G401.6 (cell line): ENCODE measurements around the gene ZMIZ1.

ENCODE experiments used
- FAIRE-seq: peaks from 2 replicates; lab custom pipeline; 2012; peaks lifted over from hg19 to GRCh38; lab: Jason Lieb, UNC

The ZMIZ1 gene

DNA sequence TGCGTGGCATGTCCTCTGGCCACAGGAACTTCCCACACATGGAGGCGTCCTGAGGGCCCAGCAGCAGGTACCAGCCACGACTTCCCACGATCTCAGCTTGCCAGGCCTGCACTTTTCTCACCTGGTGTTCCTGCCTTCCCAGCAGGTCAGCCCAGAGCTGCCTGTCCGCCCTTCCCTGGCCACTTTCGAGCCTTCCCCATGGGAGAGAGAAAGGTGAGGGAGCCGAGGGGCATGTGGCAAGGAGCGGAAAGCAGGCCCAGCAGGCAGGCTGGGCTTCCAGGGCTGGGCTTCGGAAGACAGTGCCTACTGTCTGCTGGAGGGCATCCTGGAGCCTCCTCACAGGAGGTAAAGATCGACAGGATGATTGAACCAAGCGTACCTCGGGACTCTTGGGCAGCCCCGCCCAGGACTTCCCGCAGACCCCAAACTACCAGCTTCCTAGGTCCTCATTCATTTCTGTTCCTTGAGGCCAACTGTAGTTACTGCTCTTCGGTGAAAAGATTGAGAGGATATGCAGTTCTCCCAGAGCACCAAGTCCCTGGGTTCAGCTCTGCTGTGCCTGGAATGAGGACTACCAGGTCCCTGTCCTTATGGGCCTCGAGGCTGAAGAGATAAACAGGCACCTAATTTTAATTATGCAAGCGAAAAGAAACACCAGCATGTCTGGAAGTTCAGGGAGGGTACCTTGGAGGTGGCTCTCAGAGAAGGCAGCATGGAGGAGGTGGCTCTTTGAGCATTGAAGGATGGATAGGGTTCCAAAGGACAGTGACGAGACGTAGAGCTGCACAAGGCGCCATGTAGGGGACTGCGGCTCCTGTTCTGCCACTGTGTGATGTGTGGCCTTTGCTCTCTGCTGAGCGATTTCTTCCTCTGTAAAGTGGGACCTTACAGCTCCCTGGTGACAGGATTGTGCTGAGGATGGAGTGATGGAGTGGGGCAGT, 87.8 kb downstream of the ZMIZ1 start:
- no peak for FAIRE-seq

DNA sequence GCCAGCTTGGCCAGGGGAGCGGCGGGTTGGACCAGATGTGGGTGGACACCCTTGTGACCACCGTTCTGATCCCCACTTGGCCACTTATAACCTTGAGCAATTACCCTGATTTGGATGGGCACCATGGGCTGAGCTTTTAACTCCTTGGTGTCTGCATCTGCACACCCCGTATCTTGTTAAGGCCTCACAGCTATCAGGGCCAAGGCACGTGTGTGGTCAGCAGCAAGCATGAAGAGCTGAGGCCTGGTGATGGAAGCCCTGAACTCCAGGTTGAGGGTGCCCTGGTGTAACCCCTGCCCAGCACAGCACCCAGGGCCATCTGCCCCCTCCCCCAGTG, 89.2 kb downstream of the ZMIZ1 start:
- FAIRE-seq = no peak

DNA sequence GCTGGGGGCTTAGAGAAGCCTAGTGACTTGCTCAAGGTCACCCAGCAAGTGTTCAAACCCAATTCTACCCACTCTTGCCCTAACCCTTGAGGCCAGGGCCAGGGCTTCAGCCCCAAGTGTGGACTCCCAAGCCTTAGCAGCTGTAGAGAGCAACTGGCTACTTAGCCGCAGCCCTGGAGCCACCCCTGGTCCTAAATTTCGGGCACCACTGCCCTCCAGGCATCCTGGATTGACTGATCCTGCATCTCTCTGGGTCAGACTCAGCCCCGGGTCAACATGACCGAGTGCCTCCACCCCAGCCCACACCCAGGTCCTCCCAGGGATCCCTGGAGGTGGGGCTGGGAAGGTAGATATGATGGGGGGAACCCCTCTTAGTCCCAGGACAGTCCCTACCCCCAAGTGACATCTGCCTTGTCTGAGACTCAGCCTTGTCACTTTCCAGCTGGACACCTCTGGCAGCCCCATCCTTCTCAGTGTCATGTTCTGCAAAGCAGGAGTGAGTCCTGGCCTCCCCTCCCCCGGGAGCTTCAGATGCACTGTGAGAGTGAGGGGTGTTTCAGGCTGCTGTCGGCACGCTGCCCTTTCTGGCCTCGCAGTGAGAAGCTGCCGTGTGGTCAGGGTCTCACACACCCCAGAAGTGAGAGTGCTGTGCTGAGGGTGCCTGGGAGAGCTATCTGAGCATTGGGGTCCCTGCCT, 89.8 kb downstream of the ZMIZ1 start:
- no peak for FAIRE-seq

DNA sequence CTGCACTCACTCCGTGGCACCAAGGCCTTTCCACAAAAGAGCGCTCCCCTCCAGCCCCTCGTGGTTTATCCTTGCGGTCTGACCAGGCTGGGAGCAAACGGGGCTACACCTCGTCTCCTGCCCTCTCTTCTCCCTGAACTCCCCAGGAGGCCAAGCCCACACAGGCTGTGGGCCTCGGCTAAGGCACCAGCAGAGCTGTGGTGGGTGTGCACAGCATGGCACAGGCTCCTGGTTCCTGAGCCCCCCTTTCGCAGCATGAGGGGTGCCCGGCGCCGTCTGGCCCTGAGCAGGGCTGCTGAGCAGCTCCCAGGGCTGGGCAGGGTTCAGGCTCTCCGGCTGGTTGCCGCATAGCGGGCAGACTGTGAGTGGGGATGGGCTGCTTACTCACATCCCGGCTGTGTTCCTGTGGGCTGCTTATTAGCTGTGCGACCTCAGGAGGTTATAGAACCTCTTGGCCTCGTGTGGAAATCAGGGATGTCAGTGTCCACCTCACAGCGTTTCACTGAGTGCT, 90.4 kb downstream of the ZMIZ1 start:
- FAIRE-seq = no peak

DNA sequence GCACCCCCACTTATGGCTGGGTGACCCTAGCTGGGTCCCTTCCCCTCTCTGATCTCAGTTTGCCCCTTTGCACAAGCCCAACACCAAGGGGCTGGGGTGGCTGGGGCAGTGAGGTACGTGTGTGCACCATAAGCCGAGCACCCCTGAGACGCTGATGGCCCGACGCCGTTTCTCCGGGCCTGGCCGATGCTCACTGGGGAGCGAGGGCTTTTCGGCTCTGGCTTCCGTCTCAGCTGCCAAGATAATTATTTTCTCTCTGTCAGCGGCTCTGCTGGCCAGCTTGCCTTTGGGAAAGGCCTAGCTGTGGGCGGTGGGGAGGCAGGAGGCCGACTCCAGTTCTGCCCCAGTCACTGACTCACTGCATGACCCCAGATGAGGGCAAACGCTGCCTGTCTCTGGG, 91.0 kb downstream of the ZMIZ1 start:
- FAIRE-seq = no peak

DNA sequence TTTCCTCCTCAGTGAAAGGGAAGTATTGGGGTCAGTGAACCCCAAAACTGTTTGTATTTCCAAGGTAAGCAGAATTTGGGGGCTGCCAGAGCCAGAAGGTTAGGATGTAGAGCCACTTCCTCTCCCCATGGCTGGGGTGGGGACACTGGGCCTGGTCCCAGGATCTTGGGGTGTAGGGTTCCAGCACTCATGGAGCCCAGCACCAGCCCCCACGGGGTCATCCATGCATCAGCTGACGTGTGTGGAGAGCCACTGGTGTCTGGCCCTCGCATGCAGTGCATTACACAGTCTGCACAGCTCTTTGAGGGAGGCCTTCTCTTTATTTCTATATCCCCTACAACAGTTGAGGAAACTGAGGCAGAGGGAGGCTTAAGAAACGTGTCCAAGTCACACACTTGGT, 91.4 kb downstream of the ZMIZ1 start:
- FAIRE-seq = no peak

DNA sequence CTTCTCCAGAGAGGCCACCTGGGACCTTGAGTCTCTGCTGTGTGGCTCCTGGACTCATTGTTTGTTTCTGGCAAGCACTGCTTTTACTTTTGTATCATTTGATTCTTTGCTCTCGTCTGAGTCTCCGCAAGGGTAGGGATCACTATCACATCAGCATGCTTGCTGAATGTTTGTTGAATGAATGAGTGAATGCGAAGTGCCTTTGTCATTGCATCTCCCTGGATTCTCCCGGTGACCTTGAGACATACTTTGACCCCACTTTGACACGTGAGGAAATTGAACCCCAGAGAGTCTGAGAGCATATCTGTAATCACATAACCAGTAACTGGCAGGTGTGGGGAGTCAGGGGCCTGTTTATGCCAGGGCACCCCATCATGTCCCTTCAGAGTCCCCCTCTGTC, 92.8 kb downstream of the ZMIZ1 start:
- no peak for FAIRE-seq

DNA sequence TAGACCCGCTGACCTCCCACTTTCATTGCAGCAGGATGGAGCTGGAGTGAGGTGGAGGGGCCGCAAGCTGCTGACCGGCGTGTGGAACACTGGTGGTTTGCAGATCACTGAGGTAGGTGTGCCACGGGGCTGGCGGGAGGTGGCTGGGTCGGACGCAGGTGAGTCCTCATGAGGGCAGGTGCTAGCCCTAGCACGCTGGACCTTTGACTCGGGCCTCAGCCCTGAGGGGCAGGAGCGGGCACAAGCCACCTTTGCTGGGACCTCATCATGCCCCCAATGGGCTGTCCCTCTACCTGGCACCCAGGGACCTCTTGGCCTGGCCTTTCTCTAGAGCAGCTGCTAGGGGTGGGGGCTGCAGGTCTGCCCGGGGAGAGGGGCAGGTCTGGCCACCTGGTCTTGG, 93.3 kb downstream of the ZMIZ1 start:
- FAIRE-seq = no peak

DNA sequence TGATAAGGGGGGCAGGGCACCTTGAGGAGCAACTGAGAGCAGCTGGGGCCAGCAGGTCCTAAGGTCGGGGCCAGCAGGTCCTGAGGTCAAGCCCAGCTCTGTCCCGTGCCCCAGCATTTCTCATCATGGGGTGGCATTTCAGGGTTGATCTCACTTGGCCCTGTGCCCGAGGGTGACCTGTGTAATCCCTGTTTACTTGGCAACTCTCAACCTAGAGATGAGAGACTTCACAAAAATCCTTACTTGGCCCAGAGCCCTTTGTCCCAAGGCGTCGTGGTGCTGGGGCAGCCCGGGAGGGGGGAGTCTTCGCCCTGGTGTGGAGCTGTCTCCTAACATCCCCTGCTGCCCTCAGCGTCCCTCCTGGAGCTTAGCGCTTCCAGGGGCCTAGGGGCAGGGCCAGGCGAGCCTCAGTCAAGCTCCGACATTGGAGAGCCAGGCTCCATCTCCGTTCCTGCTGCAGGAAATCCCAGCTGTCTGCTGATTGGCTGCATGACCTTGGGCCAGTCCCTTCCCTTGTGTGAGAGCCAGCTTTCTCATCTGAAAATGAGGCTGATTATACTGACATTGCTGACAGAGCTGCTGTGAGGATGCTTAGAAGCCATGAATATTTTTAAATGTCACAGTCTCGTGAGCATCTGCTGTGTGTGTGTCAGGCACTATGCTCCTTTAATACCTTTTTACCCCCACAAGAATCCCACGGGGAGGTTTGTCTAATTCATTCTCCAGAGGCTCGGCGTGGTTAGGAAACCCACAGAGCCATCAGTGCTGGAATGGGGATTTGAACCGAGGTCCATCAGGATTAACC, 94.3 kb downstream of the ZMIZ1 start:
- FAIRE-seq = no peak

DNA sequence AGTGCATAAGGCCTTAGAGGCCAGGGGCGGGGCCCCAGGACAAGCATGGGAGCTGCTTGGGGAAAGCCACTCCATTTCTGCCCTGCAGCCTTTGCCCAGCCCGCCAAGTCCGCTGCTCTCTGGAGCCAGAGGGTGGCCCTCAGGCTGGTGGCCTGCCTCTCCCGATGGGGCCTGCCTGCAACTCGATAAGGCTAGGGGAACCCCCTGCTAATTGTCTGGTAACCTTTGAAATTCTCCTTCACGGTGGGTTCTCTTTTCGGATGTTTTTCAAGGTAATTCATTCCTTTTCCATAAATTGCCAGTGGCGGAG, 94.9 kb downstream of the ZMIZ1 start:
- no peak for FAIRE-seq

DNA sequence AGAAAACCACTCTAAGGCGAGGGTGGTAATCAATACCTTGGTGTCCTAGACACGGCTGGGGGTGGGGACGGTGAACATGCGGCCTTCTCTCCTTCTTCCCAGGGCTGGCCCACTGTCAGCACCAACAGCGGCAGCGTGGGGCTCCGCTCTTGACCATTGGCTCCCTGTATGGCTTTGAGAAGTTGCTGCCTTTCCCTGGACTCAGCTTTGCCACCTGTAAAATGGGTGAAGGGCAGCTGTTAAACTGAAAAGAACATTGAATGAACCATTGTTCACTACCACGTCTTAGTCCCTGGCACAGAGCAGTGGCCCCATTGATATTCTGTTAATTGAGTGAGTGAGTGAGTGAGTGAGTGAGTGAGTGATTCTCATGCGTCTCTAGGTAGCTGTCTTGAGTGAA, 95.3 kb downstream of the ZMIZ1 start:
- no peak for FAIRE-seq

DNA sequence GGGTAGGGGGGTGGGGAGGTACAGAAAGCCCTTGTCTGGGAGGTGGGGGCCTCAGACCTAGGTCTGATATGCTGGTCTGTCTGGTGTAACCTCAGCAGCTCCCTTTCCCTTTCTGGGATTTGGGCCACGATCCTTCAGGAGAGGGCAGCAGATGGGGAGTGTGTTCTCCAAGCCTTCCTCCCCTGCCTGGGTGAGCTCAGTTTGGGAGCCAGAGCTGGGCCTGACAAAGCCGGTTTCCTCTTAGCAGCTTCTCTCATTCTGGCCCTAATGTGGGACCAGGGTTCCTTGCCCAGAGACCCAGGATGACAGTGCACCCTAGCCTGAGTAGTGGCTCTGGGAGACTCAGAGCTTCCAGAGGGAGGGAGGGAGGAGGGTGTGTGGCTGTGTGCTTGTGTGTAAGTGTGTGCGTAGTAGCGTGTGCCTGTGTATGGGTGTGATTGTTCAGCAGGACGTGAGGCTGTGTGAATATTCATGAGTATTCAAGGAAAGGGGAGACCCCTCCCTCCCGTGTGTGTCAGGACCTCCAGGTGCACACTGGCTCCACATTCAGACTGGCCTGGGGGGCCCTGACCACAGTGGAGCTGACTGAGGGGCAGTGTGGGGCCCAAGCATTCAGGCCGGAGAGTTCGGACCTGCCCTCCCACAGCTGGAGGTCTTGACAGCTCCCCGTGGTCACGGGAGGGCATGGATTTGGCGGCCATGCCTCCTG, 96.5 kb downstream of the ZMIZ1 start:
- FAIRE-seq = no peak

DNA sequence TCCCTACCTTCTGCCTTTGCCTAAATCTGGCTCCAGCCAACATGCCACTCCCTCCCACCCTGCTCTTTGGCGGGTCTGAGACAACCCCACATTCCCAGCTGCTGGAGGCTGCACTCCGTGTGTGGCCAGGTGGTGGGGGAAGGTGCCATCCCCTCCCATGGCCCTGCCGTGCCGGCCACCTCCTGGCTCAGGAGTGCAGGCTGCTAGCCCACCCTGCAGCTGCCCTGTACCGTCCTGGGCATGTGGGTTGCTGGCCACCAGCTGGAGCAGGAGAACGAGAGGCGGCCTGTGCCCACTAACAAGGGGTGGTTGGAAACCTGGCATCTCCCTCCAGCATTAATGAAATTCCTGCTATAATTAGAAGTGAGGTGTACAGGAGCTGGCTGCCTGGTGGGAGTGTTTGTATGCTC, 97.6 kb downstream of the ZMIZ1 start:
- FAIRE-seq = no peak

DNA sequence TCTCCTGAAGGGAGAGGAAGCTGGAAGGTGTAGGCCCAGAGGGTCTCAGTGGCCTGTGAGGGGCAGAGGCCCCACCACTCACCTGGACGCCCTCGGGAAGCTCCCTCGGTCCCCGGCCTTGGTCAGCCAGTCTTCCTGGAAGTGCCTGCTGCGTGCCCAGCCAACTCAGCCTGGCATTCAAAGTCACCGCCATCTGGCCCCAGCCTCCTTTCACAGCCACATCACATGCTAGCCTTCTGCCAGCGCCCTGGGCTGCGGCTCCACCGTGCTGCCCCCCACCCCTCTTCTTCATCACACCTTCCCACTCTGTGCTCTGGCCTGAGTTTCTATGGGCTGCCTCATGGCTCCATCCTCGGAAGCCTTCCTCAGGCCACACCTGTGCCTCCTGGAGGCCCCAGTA, 98.0 kb downstream of the ZMIZ1 start:
- FAIRE-seq = no peak

DNA sequence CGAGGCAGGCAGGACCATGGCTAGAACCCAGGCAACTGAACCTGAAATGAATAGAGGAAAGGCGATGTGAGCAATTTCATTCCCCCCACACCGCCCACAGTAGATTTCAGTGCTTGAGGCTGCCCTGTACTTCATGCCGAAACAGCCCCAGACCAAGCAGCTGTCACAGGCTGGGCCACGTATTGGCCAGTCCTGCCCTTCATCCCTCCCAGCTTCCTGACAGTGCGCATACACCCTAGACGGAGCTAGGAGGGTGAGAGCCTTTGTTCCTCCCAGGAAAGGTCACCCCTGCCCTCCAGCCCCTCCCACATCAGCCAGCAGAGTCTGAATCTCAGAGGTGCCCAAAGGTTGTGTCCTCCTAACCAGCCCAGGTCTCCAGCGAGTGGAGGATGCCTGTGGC, 98.8 kb downstream of the ZMIZ1 start:
- no peak for FAIRE-seq

DNA sequence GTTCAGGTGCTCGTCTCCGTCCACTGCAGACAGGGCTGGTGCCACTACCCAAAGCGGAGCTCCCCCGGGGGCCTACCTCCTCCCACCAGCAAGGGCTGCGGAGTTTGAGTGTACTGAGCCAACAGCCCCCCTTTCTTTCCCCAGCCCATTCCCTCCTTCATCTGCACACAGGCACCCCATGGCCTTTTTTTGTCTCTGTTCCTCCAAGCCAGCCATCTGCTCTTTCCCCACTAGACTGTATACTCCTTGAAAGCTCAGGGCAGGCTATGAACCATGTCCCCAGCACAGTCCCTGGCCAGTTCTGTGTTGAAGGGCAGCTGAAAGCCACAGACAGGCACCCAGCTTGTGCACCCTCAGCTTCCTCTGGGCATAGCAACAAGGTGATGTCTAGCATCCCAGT, 99.4 kb downstream of the ZMIZ1 start:
- FAIRE-seq = no peak

DNA sequence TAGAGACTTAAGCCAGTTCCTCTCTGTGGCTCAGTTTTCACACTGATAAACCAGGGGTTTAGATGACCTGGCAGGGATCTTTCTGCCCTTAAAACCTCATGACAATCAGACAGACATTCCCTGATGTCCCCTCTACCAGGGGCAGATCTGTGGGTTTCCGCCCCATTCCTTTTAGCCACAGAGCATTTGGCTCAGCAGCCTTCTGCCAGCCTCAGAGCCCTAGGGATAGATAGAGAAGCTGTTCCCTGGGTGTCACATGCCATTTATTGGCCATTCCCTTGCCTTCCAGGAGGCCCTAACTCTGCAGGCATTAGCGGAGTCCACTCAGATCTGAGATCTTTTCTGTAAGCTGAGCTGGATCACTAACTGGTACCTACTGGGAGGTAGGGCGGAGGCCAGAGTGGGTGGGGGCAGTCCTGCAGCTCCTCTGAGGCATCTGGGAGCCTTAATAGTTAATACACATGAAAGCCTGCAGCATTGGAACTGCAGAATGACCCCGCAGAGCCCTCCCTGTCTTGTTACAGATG, 101.5 kb downstream of the ZMIZ1 start:
- FAIRE-seq = no peak

DNA sequence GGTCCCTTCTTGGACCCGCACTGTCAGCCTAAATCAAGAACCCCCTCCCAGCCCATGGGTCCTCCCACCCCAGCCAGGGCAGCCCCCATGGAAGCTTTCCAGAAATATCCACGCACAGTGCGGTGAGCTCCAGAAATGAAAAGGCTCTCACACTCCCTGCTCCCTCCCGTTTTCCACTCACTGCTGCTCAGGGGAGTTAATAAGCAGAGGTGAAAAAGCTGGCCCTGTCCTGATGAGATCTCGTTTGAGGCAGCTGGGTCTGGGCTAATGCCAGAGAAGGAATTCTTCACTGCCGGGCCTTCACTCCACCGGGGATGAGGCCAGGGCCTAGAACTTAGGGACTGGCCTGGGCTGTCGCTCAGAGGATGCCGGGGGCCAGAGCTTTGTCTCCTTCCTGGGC, 102.2 kb downstream of the ZMIZ1 start:
- FAIRE-seq = no peak

DNA sequence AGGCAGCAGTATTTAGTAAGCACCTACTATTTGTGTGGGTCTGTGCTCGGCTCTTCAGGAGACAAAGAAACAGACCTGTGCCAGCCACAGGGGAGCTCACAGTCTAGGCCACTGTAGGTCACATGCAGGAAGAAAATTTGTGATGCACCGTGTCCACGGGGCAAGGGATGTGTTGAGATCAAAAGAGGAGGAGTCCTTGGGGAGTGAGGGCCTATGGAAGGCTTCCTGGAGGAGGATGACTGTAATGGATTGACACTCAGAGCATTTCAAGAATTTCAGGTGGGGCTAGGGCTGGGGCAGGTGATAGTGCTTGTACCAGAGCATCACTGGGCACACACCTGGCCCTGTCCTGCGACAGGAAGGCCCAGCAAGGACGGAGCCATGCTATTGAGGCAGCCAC, 102.7 kb downstream of the ZMIZ1 start:
- no peak for FAIRE-seq

DNA sequence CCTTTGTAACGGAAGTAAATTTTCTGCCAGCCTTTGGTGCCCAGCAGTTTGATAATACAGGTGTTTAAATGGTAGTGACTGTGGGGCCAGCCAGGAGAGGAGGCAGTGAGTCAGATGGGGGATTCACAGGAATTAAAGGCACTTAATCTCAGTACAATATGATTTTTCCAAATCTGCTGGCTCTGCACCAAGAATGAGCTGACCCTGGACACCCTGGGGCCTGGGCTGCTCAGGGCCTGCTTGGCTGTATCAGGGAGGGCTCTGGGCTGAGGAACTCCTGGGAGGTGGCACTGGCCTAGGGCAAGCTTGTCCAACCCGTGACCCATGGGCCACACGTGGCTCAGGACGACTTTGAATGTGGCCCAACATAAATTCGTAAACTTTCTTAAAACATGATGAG, 104.1 kb downstream of the ZMIZ1 start:
- no peak for FAIRE-seq

DNA sequence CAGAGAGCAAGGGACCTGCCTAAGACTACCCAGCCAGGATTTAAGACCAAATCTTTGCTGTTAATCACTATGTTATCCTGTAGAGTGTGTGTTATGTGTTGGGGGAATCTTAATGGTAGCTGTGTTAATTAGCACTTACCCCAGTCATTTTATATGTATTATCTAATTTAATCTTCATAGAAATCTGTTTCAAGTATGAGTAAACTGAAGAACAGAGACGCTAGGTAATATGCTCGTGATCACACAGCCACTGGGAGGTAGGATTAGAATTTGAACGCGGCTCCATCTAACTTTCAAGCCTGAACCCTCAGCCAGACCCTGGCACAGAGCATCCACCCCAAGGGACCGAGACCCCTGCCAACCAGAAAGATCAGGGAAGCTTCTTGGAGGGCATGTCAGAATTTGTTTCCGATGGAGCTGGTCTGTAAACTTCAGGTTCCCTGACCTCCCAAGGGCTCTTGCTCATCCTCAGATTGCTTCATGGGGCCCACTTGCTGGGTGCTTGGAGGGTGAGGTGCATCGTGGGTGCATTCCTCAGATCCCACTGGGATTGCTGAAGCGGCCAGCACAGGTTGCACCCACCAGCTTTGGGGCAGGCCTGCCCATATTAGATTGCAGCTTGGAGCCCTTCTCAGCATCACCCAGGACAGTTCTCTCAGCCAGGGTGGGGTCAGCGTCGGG, 105.0 kb downstream of the ZMIZ1 start:
- FAIRE-seq = no peak
